NCI-H2029 treated with DMSO at 0.1 percent for 48 hours (cell line): Measurements from ENCODE around the gene CAMKMT.
"Not testable (repeated sequence)": the region's sequence is repeated elsewhere in the genome, so short reads cannot be mapped to it uniquely, and the experiment has no call there.

Source experiments
- DNase-seq: peaks from one replicate; lab custom pipeline; 2025; lab: John Stamatoyannopoulos, UW

Gene CAMKMT

GRCh38 chr2:44360749-44361329 is 908 bp upstream of the CAMKMT start:
- no peak for DNase-seq

- DNase-seq: no peak
These were observed 664 bp downstream of the CAMKMT start for GRCh38 chr2:44362207-44363015.

- no peak for DNase-seq
These were observed 2.9 kb downstream of the CAMKMT start for GRCh38 chr2:44364604-44365003.

- DNase-seq: no peak
These were observed 5.8 kb downstream of the CAMKMT start for GRCh38 chr2:44367591-44367990.

GRCh38 chr2:44369392-44369791 is 7.6 kb downstream of the CAMKMT start:
- no peak for DNase-seq

- no peak for DNase-seq
These were observed 9.7 kb downstream of the CAMKMT start for GRCh38 chr2:44371445-44371844.

- DNase-seq: no peak
These were observed 10.5 kb downstream of the CAMKMT start for GRCh38 chr2:44372246-44372645.

GRCh38 chr2:44377486-44377885 is 15.7 kb downstream of the CAMKMT start:
- no peak for DNase-seq

- DNase-seq: not testable (repeated sequence)
These were observed 23.5 kb downstream of the CAMKMT start for GRCh38 chr2:44385226-44385625.

- no peak for DNase-seq
These were observed 27.1 kb downstream of the CAMKMT start for GRCh38 chr2:44388877-44389276.

GRCh38 chr2:44389895-44390294 is 28.1 kb downstream of the CAMKMT start:
- DNase-seq: no peak

- DNase-seq: peak; percentile 3
These were observed 30.7 kb downstream of the CAMKMT start for GRCh38 chr2:44392338-44392943.

GRCh38 chr2:44397447-44398175 is 35.9 kb downstream of the CAMKMT start:
- no peak for DNase-seq

- DNase-seq: no peak
These were observed 36.6 kb downstream of the CAMKMT start for GRCh38 chr2:44398243-44398897.

- DNase-seq: no peak
These were observed 59.0 kb downstream of the CAMKMT start for GRCh38 chr2:44420725-44421124.

GRCh38 chr2:44424211-44424610 is 62.5 kb downstream of the CAMKMT start:
- no peak for DNase-seq

- no peak for DNase-seq
These were observed 67.3 kb downstream of the CAMKMT start for GRCh38 chr2:44429034-44429433.

- no peak for DNase-seq
These were observed 68.6 kb downstream of the CAMKMT start for GRCh38 chr2:44430342-44430741.

- DNase-seq: peak; percentile 33
These were observed 72.1 kb downstream of the CAMKMT start for GRCh38 chr2:44433895-44434294.

- DNase-seq: no peak
These were observed 79.5 kb downstream of the CAMKMT start for GRCh38 chr2:44441200-44441599.

GRCh38 chr2:44442019-44442418 is 80.3 kb downstream of the CAMKMT start:
- no peak for DNase-seq

- no peak for DNase-seq
These were observed 81.8 kb downstream of the CAMKMT start for GRCh38 chr2:44443517-44443916.
